ENCODE measurements around the gene ERCC2.
"Not testable (repeated sequence)": the region's sequence is repeated elsewhere in the genome, so short reads cannot be mapped to it uniquely, and the experiment has no call there.

- TF ChIP-seq CTCF (IDR thresholded peaks at IDR 0.05; ENCODE audit: insufficient read depth, low read depth, low read length); EZH2 (IDR thresholded peaks at IDR 0.05; ENCODE audit: insufficient read depth, low read length): not testable (repeated sequence)
Measured at GRCh38 chr19:45312285-45312684, 58.1 kb downstream of the ERCC2 start.
